SH-SY5Y (cell line): ENCODE results near the gene MXRA8.

Experiments
- GATA2 ChIP-seq: IDR thresholded peaks from 2 replicates; pipeline ENCODE4 v1.6.1; 2011; ENCODE audit warnings: mild to moderate bottlenecking, low read depth, low read length
- GATA3 ChIP-seq: IDR thresholded peaks from 2 replicates; pipeline ENCODE4 v1.6.1; 2011; ENCODE audit warnings: low read depth, mild to moderate bottlenecking, low read length, moderate library complexity

MXRA8 gene

DNA sequence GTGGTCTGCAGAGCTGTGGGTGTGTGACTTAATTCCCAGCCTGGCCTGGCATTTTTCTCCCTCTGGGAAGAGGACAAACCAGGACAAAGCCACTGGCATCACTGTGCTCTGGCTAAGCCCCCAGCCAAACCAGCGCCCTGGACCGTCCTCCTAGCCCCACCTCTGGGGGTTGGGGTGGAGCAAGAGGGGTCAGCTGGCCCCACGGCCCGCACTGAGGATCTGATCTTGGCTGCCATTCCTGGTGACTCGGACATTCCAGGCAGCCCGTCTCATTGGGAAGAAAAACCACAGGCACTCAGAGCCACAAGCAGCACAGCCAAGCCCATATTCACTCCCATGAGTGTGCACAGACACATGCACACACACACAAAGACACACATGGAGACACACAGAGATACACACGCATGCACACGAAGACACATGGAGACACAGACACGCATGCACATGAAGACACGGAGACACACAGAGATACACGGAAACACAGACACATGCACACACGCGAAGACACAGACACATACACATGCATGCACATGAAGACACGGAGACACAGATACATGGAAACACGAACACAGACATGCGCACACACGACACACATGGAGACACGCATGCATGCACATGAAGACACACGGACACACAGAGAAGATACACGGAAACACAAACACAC lies 2.3 kb upstream of the MXRA8 start:
- TF ChIP-seq GATA2, result no peak
- TF ChIP-seq GATA3, result no peak

- TF ChIP-seq GATA3 (no peak), GATA2 (no peak)
These were observed 1.5 kb upstream of the MXRA8 start for GRCh38 chr1:1359664-1360468.

DNA sequence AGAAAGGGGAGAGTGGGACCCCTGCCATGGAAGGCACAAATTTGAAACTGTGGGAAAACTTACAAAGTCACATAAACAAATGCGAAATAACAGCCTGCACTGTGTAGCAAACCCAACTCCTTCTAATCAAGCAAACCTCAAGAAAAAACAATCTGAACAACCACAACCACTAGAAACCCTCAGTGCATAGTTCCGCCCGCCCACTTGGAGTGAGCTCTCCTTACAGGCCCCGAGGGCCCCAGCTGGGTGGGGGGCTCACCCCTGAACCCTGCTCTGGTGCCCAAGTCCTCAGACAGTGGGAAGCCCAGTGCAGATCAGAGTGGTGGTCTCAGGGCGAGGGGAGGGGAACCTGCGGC lies 931 bp upstream of the MXRA8 start:
- TF ChIP-seq GATA2 (no peak), GATA3 (no peak)

DNA sequence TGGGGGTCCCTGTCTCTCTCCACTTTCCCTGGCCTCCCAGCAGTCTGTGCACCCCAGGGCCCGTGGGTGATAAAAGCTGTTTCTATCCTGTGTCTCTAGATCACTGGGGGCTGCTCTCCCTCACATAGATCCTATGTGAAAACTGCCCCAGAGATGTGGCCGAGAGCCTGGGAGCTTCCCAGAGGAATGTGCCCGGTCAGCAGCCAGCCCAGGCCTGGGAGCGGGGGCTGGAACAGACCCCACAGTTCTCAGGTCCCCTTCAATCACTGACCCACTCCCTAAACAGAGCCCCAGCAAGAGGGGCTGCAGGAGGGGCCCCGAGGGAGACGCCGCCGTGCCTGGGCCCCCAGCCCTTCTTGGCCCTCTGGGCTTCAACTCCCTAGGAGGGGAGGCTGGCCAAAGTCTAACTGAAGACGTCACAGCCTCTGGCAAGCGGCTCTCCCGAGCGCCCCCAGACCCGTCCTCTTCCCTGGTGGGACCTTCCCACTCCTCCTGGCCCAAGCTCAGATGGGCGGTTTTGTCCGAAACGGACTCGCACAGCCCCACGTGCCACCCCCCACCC lies 403 bp downstream of the MXRA8 start:
- TF ChIP-seq GATA3 (no peak), GATA2 (no peak)

- no peak for TF ChIP-seq GATA3
- no peak for TF ChIP-seq GATA2
These were observed 1.5 kb downstream of the MXRA8 start for GRCh38 chr1:1356796-1357401.

DNA sequence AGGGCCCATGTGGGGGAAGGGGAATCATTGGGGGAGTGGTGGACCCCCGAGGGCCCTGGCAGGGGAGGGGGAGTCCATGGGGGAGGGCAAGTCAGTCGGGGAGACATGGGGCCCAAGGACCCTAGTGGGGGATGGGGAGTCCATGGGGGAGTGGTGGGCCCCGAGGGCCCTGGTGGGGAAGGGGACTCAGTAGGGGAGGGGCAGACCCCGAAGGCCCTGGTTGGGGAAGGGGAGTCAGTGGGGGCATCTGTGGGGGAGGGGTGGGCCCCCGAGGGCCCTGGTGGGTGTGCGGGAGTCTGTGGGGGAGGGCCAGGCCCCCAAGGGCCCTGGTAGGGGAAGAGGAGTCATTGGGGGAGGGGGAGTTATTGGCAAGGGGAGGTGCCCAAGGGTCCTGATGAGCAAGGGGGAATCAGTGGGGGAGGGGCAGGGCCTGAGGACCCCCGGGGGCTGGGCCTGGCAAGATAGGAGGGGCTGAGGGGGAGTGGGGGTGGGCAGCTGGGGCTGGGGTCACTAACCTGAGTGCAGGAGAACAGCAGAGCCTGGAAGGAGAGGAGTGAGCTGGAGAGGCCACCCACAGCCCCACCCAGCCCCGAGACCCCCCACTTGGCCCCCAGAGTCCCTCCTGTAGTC lies 2.1 kb downstream of the MXRA8 start:
- TF ChIP-seq GATA3 (no peak), GATA2 (no peak)

DNA sequence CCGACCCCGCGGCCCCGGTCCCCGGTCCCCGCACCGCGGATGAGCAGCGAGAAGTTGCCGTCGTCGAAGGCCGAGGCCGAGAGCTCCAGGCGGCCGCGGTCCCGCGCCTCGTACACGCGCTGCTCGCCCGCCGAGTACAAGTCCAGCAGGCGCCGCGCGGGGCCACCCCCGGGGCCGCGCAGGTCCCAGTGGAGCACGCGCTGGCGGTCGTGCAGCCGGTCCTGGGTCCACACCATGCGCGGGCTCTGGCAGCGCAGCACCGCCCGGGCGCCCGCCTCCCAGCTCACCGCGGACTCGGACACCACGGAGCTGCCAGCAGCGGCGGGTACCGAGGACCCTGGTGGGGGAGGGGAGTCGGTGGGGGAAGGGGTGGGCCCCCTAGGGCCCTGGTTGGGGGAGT lies 2.9 kb downstream of the MXRA8 start:
- no peak for TF ChIP-seq GATA3
- no peak for TF ChIP-seq GATA2

- TF ChIP-seq GATA3 (no peak), GATA2 (no peak)
These were observed 3.8 kb downstream of the MXRA8 start for GRCh38 chr1:1354271-1355247.

GRCh38 chr1:1353389-1354151 lies 4.8 kb downstream of the MXRA8 start:
- no peak for TF ChIP-seq GATA2
- no peak for TF ChIP-seq GATA3

- no peak for TF ChIP-seq GATA3
- no peak for TF ChIP-seq GATA2
These were observed 5.5 kb downstream of the MXRA8 start for GRCh38 chr1:1352786-1353388.

DNA sequence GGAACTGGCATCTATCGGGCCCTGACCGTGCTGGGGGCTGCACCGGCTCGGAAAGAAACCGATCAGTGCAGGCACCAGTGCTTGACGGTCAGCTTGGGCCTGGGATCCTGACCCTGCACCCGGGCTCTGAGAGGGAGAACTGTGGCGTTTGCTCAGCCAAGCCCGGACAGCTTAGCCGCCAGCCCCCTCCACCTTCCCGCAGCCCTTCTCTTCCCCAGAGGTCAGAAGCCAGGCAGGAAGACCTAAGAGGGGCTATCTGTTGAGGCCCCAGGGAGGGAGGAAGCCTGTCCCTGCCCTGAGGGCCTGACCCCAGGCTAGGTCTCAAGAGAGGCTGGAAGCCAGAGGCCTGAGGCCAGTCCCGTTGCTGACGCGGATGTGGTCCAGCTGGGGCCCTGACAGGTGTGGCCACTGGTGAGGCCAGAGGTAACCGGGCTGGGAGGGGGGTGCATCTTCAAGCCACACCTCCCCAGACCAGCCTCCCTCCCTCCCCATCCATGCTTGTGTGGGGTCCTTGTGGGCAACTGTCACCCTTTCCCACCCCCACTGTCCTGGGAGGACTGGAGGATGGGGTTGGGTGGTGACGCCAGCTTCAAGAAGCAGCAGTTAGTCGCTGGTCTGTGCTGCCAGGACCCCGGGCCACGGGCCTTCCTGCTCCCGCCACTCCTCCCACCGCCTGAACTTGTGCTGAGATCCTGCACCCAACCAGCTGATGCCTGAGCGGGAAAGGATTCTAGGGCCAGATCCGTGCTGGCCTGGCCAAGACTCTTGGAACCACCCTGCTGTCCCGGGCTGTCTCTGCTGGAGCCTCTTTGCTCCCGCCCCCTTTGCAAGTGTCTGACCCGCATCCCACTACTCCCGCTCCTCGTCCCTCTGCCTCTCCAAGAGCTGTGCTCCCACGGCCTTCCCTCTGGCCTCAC lies 6.6 kb downstream of the MXRA8 start:
- TF ChIP-seq GATA3 (no peak), GATA2 (no peak)
